Epidermal melanocyte (primary cell): ENCODE results near the gene RHO.

Experiments used
- DNase-seq: peaks from one replicate; pipeline ENCODE4 v3.0.0; 2011; ENCODE audit warnings: low spot score; ENCODE audit not compliant: insufficient read length

The RHO gene

DNA sequence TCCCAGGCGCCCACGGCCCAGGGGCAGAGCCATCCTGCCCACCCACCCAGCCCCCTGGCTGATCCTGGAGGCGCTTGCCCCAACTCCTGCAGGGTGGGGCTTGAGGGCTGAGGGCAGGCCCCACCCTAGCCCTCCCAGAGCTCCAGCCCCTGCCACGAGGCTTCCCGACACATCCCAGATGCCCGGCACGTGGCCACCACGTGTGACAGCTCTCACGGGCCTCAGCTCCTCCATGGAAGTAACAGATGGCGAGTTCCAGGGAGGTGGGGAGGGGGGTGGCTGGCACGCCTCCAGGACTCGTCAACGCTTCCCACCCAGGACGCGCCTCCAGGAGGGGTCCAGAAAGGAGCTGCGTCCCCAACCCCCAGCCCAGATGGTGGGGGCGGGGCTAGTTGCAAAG, 48.9 kb downstream of the RHO start:
- no peak for DNase-seq

DNA sequence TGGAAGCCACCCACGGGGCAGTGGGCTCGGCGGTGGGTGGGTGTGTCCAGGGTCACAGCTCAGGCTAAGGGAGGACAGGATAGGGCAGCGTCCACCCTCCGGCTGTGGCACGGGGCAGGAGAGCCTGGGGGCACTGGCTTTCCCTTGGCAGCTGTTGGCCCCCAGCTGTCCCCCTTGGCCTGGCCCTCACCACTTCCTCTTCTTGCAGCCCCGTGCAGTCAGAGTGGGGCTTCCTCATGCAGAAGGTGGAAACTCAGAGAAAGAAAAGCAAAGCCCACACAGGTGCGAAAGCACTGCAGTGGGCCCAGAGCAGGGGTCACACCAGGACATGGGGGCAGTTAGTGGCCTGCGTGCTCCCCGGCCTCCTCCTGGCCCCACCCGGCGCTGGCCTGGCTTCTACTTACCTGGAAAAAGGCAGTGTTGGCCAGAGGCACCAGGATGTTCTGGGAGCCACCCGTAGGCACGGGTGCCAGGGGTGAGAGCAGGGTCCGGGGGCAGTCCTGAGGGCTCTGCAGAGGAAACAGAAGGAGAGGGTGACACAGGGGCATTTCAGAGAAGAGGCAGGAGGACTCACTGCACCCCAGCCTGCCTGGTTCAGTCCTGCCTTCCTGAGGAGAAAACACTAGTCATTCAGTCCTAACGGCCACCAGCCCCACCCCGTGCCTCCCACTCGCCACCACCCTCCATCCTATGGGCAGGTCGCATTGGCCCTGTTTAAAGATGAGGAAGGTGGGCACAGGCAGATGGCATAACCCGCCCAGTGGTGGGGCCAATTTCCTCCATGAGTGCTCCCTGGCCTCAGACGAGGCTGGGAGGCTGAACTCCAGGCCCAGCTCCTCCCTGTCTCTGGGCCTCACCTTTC, 49.7 kb downstream of the RHO start:
- DNase-seq: no peak

DNA sequence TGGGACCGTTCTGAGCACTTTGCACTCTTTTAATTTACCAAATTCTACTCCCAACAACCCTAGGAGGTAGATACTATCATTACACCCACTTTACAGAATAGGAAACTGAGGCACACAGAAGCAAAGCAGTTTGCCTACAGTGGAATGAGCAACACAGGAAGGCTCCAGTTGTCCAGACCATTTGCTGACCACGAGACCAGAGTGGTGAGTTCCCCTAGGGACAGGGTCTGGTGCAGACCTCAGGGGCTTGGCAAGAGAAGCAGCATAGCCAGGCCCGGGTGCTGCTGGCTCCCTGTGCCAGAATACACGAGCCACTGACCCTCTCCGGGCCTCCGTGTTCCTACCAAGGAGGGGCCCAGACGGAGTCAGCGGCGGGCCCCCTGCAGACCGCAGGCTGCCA, 51.6 kb downstream of the RHO start:
- DNase-seq: no peak

DNA sequence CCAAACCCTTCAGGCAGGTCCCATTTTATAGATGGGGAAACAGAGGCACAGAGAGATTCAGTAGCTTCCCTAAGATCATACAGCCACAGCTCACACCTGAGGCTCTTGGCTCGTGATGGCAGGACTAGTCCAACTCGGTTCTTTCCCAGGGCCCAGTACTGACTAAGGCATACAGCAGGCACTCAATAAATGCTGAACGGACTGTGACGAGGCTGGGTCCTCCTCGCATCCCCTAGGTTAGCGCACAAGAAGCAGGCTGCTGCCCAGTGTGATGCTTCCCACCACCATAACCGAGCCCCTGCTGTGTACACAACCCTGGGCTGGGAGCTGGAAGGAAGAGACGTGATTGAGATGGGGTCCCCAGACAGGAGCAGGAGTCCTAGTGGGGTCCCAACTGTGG, 53.2 kb downstream of the RHO start:
- DNase-seq: no peak

DNA sequence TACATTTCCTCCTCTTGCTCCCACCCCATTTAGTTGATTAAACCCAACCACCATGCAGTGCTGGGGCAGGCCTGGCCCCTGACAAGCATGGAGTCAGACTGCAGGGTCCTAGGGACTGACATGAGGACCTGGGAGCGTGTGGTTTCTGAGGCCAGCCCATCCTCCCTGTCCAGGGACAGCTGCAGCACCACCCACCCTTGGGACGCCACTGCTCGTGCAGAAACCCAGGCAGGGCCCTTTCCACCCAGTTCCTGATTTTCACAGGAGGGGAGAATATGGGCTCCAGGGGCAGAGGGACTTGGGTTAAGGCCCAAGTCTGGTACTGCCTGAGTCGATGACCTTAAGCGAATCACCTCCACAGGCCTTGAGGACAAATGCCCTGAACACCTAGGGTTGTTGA, 54.4 kb downstream of the RHO start:
- DNase-seq: no peak

DNA sequence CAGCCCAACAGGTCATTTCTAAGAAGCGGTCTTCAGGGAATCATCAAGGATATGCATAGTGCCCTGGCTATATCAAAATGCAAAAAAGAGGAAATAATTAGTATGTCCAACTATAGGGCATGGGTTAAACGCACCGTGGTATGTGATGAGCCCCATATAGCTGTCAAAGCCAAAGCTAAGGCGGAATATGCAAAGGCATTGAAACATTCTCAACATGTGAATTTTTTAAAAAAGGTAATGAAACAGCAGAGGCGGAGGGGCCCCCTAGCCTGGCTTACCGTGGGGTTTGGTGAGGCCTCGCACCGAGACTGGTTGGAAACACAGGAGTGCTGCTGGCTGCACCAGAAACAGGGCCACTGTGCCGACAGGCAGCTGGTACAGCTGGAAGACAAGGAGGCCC, 54.9 kb downstream of the RHO start:
- no peak for DNase-seq

DNA sequence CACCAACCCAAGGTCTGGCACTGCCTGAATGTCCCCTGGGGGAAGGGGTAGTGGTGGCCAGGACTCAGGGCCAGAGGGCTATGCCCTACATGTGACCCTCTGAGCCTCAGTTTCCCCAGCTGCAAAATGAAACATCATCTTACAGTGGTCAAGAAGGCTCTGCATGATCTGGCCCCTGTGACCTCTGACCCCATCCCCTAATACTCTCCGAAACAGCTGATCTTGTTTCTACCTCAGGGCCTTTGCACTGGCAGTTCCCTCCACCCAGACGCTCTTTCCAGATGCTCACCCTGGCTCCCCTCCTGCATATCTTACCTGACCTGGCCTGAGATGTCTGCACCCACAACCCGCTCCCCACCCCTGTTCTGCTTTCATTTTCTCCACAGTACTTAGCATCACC, 56.2 kb downstream of the RHO start:
- no peak for DNase-seq
